Lower lobe of right lung (tissue), 2 donors: ENCODE results near the gene PPP1R2. TPM values are rescaled to one million over a fixed set of nuclear protein-coding genes. Genes with fewer than 3 reads are reported as not detected.

Source experiments
- ATAC-seq, 2 donors: fragments of 200-7000 bp; cut with Tn5 transposase; one replicate each; pipeline ENCODE4 v1.9.1; 2020 to 2022; ENCODE audit warnings: mild to moderate bottlenecking in 2 of 2, moderate library complexity in 2 of 2
- DNase-seq: peaks from one replicate; pipeline ENCODE4 v3.0.0-alpha.2; 2020
- H3K27ac ChIP-seq: fragments of 200-600 bp; one replicate; pipeline ENCODE4 v1.8.0; 2022
- H3K27me3 ChIP-seq: fragments of 200-600 bp; one replicate; pipeline ENCODE4 v1.8.0; 2022; ENCODE audit warnings: low read depth
- H3K36me3 ChIP-seq: fragments of 200-600 bp; one replicate; pipeline ENCODE4 v1.8.0; 2022; ENCODE audit warnings: mild to moderate bottlenecking
- H3K4me1 ChIP-seq: fragments of 200-600 bp; one replicate; pipeline ENCODE4 v1.8.0; 2022
- H3K4me3 ChIP-seq: fragments of 200-600 bp; one replicate; pipeline ENCODE4 v1.8.0; 2022; ENCODE audit warnings: mild to moderate bottlenecking
- H3K9me3 ChIP-seq: fragments of 200-600 bp; one replicate; pipeline ENCODE4 v1.8.0; 2022
- intact Hi-C: fragments of 100-400 bp; cut with DNase I; formaldehyde crosslinking; loops from one replicate; pipeline ENCODE4 v1.11.0; 2022
- total RNA-seq: library from RNA; stranded (reverse); fragmentation: NEBNext Ultra II Directional; extraction: Animal tissue kit (Norgen Biotek cat#: 25700); gene quantifications from one replicate; pipeline ENCODE4 v1.2.1, GENCODE V29; 2021
- TF ChIP-seq, protein P1 (sequence below): fragments of 200-600 bp; IDR thresholded peaks from one replicate; pipeline ENCODE4 v1.8.0; 2022; ENCODE audit warnings: antibody characterized with exemption, mild to moderate bottlenecking
- donor health status: DM: no; HTN: yes; CAD: no; lungs with severe emphysema.

PPP1R2 gene
- total RNA-seq, 1 donor from 2014 or later = 51.8 TPM

DNA sequence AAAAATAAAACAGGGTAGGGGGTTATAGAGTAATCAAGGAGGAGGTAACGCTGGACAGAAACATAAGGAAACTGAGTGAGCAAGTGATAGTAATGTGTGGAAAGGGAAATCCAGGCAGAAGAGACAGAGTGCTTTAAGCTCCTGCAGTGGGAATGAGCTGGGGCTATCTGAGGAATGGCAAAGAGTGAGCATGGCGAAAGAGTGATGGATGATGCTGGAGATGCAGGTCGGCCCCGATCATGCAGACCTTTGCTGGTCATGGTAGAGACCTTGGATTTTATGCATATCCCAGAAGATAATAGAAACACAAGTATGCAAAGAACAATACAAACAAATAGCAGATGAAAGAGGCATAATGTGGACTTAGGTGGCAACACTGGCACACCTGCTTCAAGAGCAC is 74.3 kb downstream of the PPP1R2 start:
- H3K27ac ChIP-seq = no peak overlapping the region
- no peaks in the 10 kb centered on the region for H3K27me3 ChIP-seq
- ATAC-seq = no peak
- no peak overlapping the region for H3K4me3 ChIP-seq
- no peaks in the 10 kb centered on the region for H3K36me3 ChIP-seq
- intact Hi-C loops = no loop called here
- no peaks in the 10 kb centered on the region for H3K9me3 ChIP-seq
- TF ChIP-seq, protein P1, sequence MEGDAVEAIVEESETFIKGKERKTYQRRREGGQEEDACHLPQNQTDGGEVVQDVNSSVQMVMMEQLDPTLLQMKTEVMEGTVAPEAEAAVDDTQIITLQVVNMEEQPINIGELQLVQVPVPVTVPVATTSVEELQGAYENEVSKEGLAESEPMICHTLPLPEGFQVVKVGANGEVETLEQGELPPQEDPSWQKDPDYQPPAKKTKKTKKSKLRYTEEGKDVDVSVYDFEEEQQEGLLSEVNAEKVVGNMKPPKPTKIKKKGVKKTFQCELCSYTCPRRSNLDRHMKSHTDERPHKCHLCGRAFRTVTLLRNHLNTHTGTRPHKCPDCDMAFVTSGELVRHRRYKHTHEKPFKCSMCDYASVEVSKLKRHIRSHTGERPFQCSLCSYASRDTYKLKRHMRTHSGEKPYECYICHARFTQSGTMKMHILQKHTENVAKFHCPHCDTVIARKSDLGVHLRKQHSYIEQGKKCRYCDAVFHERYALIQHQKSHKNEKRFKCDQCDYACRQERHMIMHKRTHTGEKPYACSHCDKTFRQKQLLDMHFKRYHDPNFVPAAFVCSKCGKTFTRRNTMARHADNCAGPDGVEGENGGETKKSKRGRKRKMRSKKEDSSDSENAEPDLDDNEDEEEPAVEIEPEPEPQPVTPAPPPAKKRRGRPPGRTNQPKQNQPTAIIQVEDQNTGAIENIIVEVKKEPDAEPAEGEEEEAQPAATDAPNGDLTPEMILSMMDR = no peak
- DNase-seq = no peak
- no peaks in the 10 kb centered on the region for H3K4me1 ChIP-seq

DNA sequence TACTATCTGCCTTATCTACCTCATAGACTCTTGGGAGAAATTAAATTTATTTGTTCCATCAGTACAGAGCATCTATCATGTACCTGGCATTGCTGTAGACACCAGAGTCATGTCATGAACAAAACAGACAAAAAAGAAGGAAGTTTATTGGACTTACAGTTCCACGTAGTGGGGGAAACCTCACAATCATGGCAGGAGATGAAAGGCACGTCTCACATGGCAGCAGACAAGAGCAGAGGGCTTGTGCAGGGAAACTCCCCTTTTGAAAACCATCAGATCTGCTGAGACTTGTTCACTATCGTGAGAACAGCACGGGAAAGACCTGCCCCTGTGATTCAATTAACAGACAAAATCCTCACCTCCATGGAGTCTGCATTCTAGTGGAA is 74.7 kb downstream of the PPP1R2 start:
- H3K36me3 ChIP-seq = no peaks in the 10 kb centered on the region
- no peaks in the 10 kb centered on the region for H3K27me3 ChIP-seq
- no peaks in the 10 kb centered on the region for H3K9me3 ChIP-seq
- ATAC-seq = no peak
- intact Hi-C loops = no loop called here
- no peak overlapping the region for H3K4me3 ChIP-seq
- no peaks in the 10 kb centered on the region for H3K4me1 ChIP-seq
- no peak overlapping the region for H3K27ac ChIP-seq
- TF ChIP-seq, protein P1 = no peak
- DNase-seq = no peak

DNA sequence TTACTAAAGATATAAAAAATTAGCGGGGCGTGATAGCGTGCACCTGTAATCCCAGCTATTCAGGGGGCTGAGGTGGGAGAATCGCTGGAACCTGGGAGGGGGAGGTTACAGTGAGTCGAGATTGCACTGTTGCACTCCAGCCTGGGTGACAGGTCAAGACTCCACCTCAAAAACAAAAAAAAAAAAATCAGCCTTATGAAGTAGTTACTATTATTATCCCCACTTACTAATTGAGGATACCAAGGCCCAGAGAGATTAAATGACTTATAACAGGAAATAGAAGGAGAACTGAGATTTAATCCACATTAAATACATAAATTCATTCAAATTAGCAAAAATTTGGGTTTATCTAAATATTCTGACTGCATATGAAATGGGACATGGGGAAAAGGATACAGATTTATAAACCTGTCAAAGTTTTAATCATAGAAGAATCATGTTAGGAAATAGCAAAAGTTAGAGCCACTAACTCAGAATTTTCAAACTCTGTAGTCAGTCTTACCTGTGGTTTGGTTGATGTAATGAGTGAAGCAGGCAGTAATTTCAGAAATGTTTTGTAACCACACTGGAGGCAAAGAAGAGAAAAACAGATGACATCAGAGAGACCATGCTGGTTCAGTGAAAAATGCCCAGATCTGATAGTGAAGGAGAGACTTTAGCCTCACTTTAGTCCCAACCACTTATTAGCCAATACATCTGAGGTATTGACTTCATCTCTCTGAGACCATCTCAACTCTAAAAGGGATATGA is 75.3 kb downstream of the PPP1R2 start:
- no peaks in the 10 kb centered on the region for H3K9me3 ChIP-seq
- no peak overlapping the region for H3K27ac ChIP-seq
- no peak overlapping the region for H3K4me3 ChIP-seq
- ATAC-seq = no peak
- H3K4me1 ChIP-seq = no peaks in the 10 kb centered on the region
- no peaks in the 10 kb centered on the region for H3K36me3 ChIP-seq
- H3K27me3 ChIP-seq = no peaks in the 10 kb centered on the region
- DNase-seq = no peak
- TF ChIP-seq, protein P1 = no peak
- intact Hi-C loops = no loop called here

DNA sequence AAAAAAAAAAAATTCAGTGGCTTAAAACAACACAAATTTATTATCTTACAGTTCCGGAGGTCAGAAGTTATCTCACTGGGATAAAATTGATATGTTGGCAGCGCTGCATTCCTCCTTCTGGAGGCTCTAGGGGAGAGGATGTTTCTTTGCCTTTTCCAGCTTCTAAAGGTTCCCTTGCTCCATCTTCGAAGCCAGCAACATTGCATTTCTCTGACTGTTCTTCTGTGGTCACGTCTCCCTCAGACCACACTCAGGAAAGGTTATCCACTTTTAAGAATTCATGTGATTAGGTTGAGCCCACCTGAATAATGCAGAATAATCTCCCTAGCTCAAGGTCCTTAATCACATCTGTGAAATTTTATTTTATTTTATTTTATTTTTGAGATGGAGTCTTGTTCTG is 76.9 kb downstream of the PPP1R2 start:
- Histone ChIP-seq H3K27me3 (no peaks in the 10 kb centered on the region), H3K36me3 (no peaks in the 10 kb centered on the region), H3K27ac (no peak overlapping the region), H3K9me3 (no peaks in the 10 kb centered on the region), H3K4me3 (no peak overlapping the region), H3K4me1 (no peaks in the 10 kb centered on the region)
- TF ChIP-seq, protein P1 = no peak
- no peak for DNase-seq
- intact Hi-C loops = no loop called here
- no peak for ATAC-seq

Other genes with a start within 250 kb of the PPP1R2 start
- 68.9 TPM for gene ACAP2, start 100.3 kb downstream of the PPP1R2 start, total RNA-seq
- gene APOD, start 40.6 kb upstream of the PPP1R2 start, total RNA-seq = 91.6 TPM
- gene MUC20, start 177.7 kb upstream of the PPP1R2 start, total RNA-seq = 14.3 TPM